Hepatocyte (in vitro differentiated cells): Measurements from ENCODE around the gene DNMT1. TPM values are rescaled to one million over a fixed set of nuclear protein-coding genes. Genes with fewer than 3 reads are reported as not detected.

Experiments used
- DNase-seq: peaks from one replicate; pipeline ENCODE4 v3.0.0-alpha.2; 2016; ENCODE audit warnings: low spot score
- H2AFZ ChIP-seq: fragments of 200-600 bp; sonication (generic); 2 replicates; pipeline ENCODE4 v1.6.0; 2016; ENCODE audit warnings: antibody characterized with exemption, mild to moderate bottlenecking
- H3K27ac ChIP-seq: fragments of 200-600 bp; sonication (generic); 2 replicates; pipeline ENCODE4 v1.5.1; 2016; ENCODE audit warnings: mild to moderate bottlenecking
- H3K27me3 ChIP-seq: fragments of 200-600 bp; sonication (generic); 2 replicates; pipeline ENCODE4 v1.6.1; 2016
- H3K36me3 ChIP-seq: fragments of 200-600 bp; sonication (generic); replicated peaks from 2 replicates; pipeline ENCODE4 v1.5.1; 2016; ENCODE audit warnings: low read depth; ENCODE audit not compliant: insufficient read depth
- H3K4me1 ChIP-seq: fragments of 200-600 bp; sonication (generic); 2 replicates; pipeline ENCODE4 v1.5.1; 2016; ENCODE audit warnings: mild to moderate bottlenecking, moderate library complexity; ENCODE audit not compliant: insufficient read depth
- H3K4me2 ChIP-seq: fragments of 200-600 bp; sonication (generic); 2 replicates; pipeline ENCODE4 v1.6.0; 2016
- H3K4me3 ChIP-seq: fragments of 200-600 bp; sonication (generic); 2 replicates; pipeline ENCODE4 v1.5.1; 2016; ENCODE audit warnings: mild to moderate bottlenecking
- H3K79me2 ChIP-seq: fragments of 200-600 bp; sonication (generic); 2 replicates; pipeline ENCODE4 v1.6.0; 2017; ENCODE audit warnings: mild to moderate bottlenecking
- H3K9me2 ChIP-seq: fragments of 200-600 bp; sonication (generic); replicated peaks from 2 replicates; pipeline ENCODE4 v1.6.0; 2017; ENCODE audit warnings: mild to moderate bottlenecking; ENCODE audit not compliant: insufficient read depth
- H3K9me3 ChIP-seq: fragments of 200-600 bp; sonication (generic); 2 replicates; pipeline ENCODE4 v1.5.1; 2016; ENCODE audit warnings: low read depth, mild to moderate bottlenecking
- H4K20me1 ChIP-seq: fragments of 200-600 bp; sonication (generic); 2 replicates; pipeline ENCODE4 v1.6.0; 2016; ENCODE audit warnings: mild to moderate bottlenecking; ENCODE audit not compliant: insufficient read depth, poor library complexity, severe bottlenecking
- EZH2 ChIP-seq: fragments of 200-600 bp; sonication (generic); IDR thresholded peaks from 2 replicates; pipeline ENCODE4 v1.6.1; 2016; ENCODE audit warnings: antibody characterized with exemption, mild to moderate bottlenecking, borderline replicate concordance
- WGBS: methylation state at CpG from one replicate; pipeline ENCODE4 v1.1.6; 2016; ENCODE audit warnings: low lambda C conversion rate; ENCODE audit errors: missing lambda C conversion rate; 5-methylcytosine and 5-hydroxymethylcytosine counted together
- polyA plus RNA-seq: library from polyadenylated mRNA; unstranded; fragments of >200 nt; fragmentation: Nextera tagmentation; extraction: Ambion mirVana; gene quantifications from 2 replicates; pipeline ENCODE4 v1.2.1, GENCODE V29; 2016
- total RNA-seq: library from RNA; depleted of rRNA; stranded (reverse); fragments of >200 nt; gene quantifications from 2 replicates; pipeline ENCODE4 v1.2.3, GENCODE V29; 2014
- TF ChIP-seq, protein P1 (sequence below): fragments of 200-600 bp; sonication (generic); IDR thresholded peaks from 2 replicates; pipeline ENCODE4 v1.5.1; 2016; ENCODE audit warnings: antibody characterized with exemption, mild to moderate bottlenecking; ENCODE audit not compliant: poor library complexity

DNMT1 gene
- total and polyA plus RNA-seq, 2 experiments from 2014 or later, result 55.2 to 63.5 TPM

DNA sequence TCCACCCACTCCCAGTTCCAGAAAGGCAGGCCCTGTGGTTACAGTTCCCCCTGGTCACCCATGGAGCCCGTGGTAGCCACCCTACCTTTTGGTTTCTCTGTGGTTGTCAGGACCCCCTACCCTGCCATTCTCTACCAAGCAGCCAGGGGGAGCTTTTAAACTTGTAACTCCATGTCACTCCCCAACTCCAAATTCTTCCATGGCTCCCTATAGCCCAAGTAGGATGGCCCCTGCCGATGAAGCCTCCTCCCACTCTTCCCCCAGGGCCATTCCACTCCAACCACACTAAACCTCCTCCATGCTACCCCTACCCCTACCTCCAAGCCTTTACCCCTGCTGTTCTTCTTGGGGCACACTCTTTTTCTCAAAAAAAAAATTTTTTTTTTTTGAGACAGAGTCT, 34.2 kb upstream of the DNMT1 start:
- H3K4me2 ChIP-seq, result peak overlapping the region; percentile 86
- no peak overlapping the region for H2AFZ ChIP-seq
- no peaks in the 10 kb centered on the region for H4K20me1 ChIP-seq
- peaks cover 62% of the 10 kb centered on the region for H3K79me2 ChIP-seq
- TF ChIP-seq, protein P1, sequence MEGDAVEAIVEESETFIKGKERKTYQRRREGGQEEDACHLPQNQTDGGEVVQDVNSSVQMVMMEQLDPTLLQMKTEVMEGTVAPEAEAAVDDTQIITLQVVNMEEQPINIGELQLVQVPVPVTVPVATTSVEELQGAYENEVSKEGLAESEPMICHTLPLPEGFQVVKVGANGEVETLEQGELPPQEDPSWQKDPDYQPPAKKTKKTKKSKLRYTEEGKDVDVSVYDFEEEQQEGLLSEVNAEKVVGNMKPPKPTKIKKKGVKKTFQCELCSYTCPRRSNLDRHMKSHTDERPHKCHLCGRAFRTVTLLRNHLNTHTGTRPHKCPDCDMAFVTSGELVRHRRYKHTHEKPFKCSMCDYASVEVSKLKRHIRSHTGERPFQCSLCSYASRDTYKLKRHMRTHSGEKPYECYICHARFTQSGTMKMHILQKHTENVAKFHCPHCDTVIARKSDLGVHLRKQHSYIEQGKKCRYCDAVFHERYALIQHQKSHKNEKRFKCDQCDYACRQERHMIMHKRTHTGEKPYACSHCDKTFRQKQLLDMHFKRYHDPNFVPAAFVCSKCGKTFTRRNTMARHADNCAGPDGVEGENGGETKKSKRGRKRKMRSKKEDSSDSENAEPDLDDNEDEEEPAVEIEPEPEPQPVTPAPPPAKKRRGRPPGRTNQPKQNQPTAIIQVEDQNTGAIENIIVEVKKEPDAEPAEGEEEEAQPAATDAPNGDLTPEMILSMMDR, result peak; percentile 37
- no peak for TF ChIP-seq EZH2
- no peaks in the 10 kb centered on the region for H3K9me3 ChIP-seq
- H3K27ac ChIP-seq, result peak overlapping the region; percentile 98
- peak; percentile 48 for DNase-seq
- H3K36me3 ChIP-seq, result no peaks in the 10 kb centered on the region
- 46% methylated on average over 2 of the region's 2 CpGs for WGBS
- no peaks in the 10 kb centered on the region for H3K9me2 ChIP-seq
- no peak overlapping the region for H3K4me3 ChIP-seq
- peaks cover 10% of the 10 kb centered on the region for H3K4me1 ChIP-seq
- no peaks in the 10 kb centered on the region for H3K27me3 ChIP-seq

DNA sequence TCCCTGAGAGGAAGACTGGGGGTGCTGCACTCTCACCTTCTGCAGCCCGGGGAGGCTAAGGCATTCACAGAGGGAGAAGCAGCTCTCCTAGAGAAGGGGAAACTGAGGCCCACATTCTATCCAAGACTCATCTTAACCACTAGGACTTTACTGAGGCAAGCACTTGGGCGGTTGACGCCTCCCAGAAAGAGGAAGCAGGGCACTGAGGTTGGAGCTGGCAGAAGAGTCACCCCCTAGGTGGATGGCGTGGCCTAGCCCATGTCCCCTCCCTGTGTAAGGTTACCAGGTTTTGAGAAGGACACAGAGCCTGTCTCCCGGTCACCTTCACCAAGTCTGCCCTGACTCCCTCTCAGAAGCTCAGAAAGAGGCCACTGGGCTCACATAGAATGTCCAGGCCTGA, 33.6 kb upstream of the DNMT1 start:
- Histone ChIP-seq H3K36me3 (no peaks in the 10 kb centered on the region), H3K27ac (peak overlapping the region; percentile 98), H3K4me3 (no peak overlapping the region), H3K27me3 (no peaks in the 10 kb centered on the region), H4K20me1 (no peaks in the 10 kb centered on the region), H3K4me2 (peak overlapping the region; percentile 86), H3K79me2 (peaks cover 68% of the 10 kb centered on the region), H2AFZ (no peak overlapping the region), H3K4me1 (peaks cover 10% of the 10 kb centered on the region), H3K9me2 (no peaks in the 10 kb centered on the region), H3K9me3 (no peaks in the 10 kb centered on the region)
- no peak for DNase-seq
- TF ChIP-seq EZH2, result no peak
- TF ChIP-seq, protein P1, result no peak
- 88% methylated on average over 5 of the region's 5 CpGs for WGBS

DNA sequence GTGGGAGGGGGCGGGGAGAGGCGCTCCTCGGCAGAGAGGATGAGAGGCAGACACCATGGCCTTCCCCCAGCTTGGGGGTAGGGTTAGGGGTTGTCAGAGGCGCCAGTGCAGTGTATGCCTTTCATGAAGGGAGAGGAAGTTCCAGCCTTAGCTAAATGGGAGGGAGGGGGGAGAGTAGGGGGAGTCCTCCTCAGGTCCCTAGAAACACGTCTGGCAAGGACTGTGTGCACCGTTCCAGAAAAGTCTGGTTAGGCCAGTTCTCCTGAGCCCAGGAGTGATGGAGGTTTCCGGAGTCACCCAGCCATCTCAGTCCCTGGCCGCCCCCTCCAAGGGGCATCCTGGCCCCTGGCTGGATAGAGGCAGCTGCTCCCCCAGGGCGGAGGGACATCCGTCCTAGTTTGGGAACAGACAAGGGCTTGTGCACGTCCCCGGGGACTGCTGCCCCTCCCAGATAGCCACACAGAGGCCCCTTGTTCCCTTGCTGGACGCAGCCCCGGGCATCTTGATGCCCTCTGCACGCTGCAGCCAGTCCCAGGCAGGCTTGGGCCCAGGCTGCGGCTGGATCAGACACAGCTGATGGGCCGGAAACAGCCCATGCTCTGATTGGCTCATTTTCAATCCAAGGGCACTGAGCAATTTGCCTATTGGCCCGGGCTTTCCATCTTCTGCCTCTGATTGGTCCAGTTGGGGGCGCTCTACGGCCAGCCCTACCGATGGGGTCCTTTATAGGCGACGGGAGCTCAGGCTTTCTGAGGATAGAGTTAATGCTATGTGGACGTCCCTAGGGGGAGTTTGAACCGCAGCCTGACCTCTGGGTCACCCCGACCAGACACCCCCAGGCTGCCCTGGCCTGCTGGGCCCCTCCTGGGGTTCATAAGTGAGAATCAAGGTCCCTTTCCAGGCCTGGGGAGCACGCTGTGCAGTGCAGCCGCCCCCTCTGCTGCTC, 32.5 kb upstream of the DNMT1 start:
- Histone ChIP-seq H3K79me2 (peaks cover 74% of the 10 kb centered on the region), H4K20me1 (peaks cover 4% of the 10 kb centered on the region), H3K27me3 (no peaks in the 10 kb centered on the region), H3K27ac (peak overlapping the region; percentile 98), H3K36me3 (no peaks in the 10 kb centered on the region), H2AFZ (no peak overlapping the region), H3K4me3 (no peak overlapping the region), H3K9me2 (no peaks in the 10 kb centered on the region), H3K4me1 (peaks cover 10% of the 10 kb centered on the region), H3K9me3 (no peaks in the 10 kb centered on the region), H3K4me2 (peak overlapping the region; percentile 80)
- no peak for TF ChIP-seq EZH2
- TF ChIP-seq, protein P1, result peak; percentile 15
- 65% methylated on average over 25 of the region's 28 CpGs for WGBS
- no peak for DNase-seq
